ENCODE results near the gene FLNB. TPM values are rescaled to one million over a fixed set of nuclear protein-coding genes. Genes with fewer than 3 reads are reported as not detected.

FLNB gene
- total and polyA plus RNA-seq, 2 of the 13 experiments (the other 11 are each of a cell fraction or from before 2014, with no cell fraction given): 106 to 130 TPM

GRCh38 chr3:58176827-58177489 lies 168.7 kb downstream of the FLNB start (continued):
- TF ChIP-seq ZNF660 (CRISPR knock-in tag; IDR thresholded peaks at IDR 0.05; ENCODE audit: borderline replicate concordance, low read depth): no peak
- no peak for TF ChIP-seq KDM4B (CRISPR knock-in tag; IDR thresholded peaks at IDR 0.05)
- no peak for TF ChIP-seq MTERF4 (CRISPR knock-in tag; IDR thresholded peaks at IDR 0.05)
- TF ChIP-seq ATF7 (IDR thresholded peaks at IDR 0.05): no peak
- no peak for TF ChIP-seq ATF7 (CRISPR knock-in tag; IDR thresholded peaks at IDR 0.05)
- no peak for TF ChIP-seq TFAP4 (IDR thresholded peaks at IDR 0.05; ENCODE audit: borderline replicate concordance, low read depth)
- TF ChIP-seq ZBTB21 (CRISPR knock-in tag; IDR thresholded peaks at IDR 0.05): no peak
- no peak for TF ChIP-seq REST (IDR thresholded peaks at IDR 0.05; ENCODE audit: borderline replicate concordance in 1 of 2, low read depth in 1 of 2, low read length in 2 of 2)
- 0 out of 2 replicates have a peak, but pooled peaks have one; percentile 31 for TF ChIP-seq ZBTB38 (CRISPR knock-in tag; IDR thresholded peaks at IDR 0.05)
- TF ChIP-seq HOXA3 (CRISPR knock-in tag; IDR thresholded peaks at IDR 0.05): no peak
- TF ChIP-seq MED1 (CRISPR knock-in tag; IDR thresholded peaks at IDR 0.05): peak; percentile 29; the same call in 1 of the 2 replicates
- no peak for TF ChIP-seq ZNF251 (CRISPR knock-in tag; IDR thresholded peaks at IDR 0.05)
- no peak for TF ChIP-seq CCAR2 (optimal IDR thresholded peaks at IDR 0.05; ENCODE audit: low read depth, low read length)
- TF ChIP-seq RBFOX2 (IDR thresholded peaks at IDR 0.05; ENCODE audit: low read depth, low read length): no peak
- TF ChIP-seq ZNF883 (CRISPR knock-in tag; IDR thresholded peaks at IDR 0.05; ENCODE audit: not compliant biosample characterization): no peak
- TF ChIP-seq AGO1 (IDR thresholded peaks at IDR 0.05; ENCODE audit: low read depth, low read length, poor library complexity, severe bottlenecking): no peak
- TF ChIP-seq ZFP36 (IDR thresholded peaks at IDR 0.05; ENCODE audit: borderline replicate concordance, low read depth, low read length, partially characterized antibody): no peak
- no peak for TF ChIP-seq ZNF260 (CRISPR knock-in tag; IDR thresholded peaks at IDR 0.05; ENCODE audit: borderline replicate concordance, low read depth)
- peak; percentile 74; the same call in 1 of the 2 replicates for TF ChIP-seq ZNF816 (CRISPR knock-in tag; IDR thresholded peaks at IDR 0.05; ENCODE audit: borderline replicate concordance)
- TF ChIP-seq THAP8 (CRISPR knock-in tag; IDR thresholded peaks at IDR 0.05; ENCODE audit: borderline replicate concordance): no peak
- 0 out of 2 replicates have a peak, but pooled peaks have one; percentile 28 for TF ChIP-seq ZBTB3 (CRISPR knock-in tag; IDR thresholded peaks at IDR 0.05; ENCODE audit: borderline replicate concordance, low read depth)
- TF ChIP-seq NR2C2 (CRISPR knock-in tag; IDR thresholded peaks at IDR 0.05; ENCODE audit: borderline replicate concordance): no peak
- no peak for TF ChIP-seq KLF16 (CRISPR knock-in tag; IDR thresholded peaks at IDR 0.05)
